HEK293T (cell line): ENCODE results near the gene SLC30A4.

ENCODE experiments used
- ELF4 ChIP-seq: fragments of 450-650 bp; IDR thresholded peaks from 2 replicates; pipeline ENCODE4 v1.6.1; 2017; ENCODE audit warnings: antibody characterized with exemption
- FOXM1 ChIP-seq: fragments of 450-650 bp; IDR thresholded peaks from 2 replicates; pipeline ENCODE4 v1.6.1; 2017; ENCODE audit warnings: mild to moderate bottlenecking, borderline replicate concordance
- SP1 ChIP-seq: fragments of 450-650 bp; IDR thresholded peaks from 2 replicates; pipeline ENCODE4 v1.6.1; 2017
- TARDBP ChIP-seq: fragments of 450-650 bp; IDR thresholded peaks from 2 replicates; pipeline ENCODE4 v1.6.1; 2016

DNA sequence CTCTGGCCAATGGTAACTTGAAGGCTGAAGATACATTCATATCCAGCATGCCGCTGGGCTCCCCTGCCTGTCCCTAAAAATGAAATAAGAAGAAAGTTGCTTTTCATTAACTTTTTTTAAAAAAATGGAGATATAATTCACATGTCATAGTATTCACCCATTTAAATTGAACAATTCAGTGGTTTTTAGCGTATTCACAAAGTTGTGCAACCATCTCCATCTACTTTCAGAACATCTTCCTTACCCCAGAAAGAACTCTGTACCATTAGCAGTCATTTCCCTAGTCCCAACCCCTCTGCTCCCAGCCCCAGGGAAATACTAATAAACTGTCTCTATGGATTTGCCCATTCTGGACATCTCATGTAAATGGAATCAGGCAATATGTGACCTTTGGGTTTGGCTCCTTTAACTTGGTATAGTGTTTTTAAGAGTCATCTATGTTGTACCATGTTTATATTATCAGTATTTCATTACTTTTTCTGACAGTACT, 88.4 kb downstream of the SLC30A4 start:
- TF ChIP-seq SP1, result no peak
- TF ChIP-seq FOXM1, result no peak
- no peak for TF ChIP-seq ELF4
- no peak for TF ChIP-seq TARDBP
